GM13976 (cell line): Measurements from ENCODE around the gene TSPAN32.

Experiments
- DNase-seq: peaks from one replicate; pipeline ENCODE4 v3.0.0; 2012; ENCODE audit warnings: low spot score
- in situ Hi-C: fragments of 300-500 bp; cut with MboI; formaldehyde crosslinking; loops from one replicate; pipeline ENCODE4 v1.12.0; 2022; ENCODE audit warnings: low sequenced_read_pairs, mixed read lengths, inconsistent platforms; ENCODE audit not compliant: unreplicated experiment
- TF ChIP-seq, protein P1 (sequence below): IDR thresholded peaks from 2 replicates; pipeline ENCODE4 v1.5.1; 2012; ENCODE audit warnings: borderline replicate concordance, mild to moderate bottlenecking; ENCODE audit not compliant: insufficient read depth; ENCODE audit errors: extremely low read depth, missing control alignments, control extremely low read depth

The TSPAN32 gene

DNA sequence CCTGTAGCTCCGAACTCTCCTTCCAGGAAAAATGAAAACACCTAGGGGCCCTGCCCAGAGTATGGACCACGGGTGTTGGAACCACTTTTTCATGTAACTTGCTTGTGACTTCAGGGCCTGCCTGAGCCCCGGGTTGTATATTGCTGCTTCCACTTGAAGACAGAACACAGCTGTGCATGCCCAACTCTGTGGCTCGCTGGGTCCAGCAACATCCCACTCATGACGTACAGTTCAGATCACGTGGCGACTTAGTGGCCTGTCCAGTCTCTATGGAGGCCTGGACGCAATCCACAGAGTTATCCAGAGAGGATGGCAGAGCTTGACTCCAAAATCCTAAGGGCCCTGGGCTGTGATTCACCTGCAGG lies 6.9 kb upstream of the TSPAN32 start:
- TF ChIP-seq, protein P1, sequence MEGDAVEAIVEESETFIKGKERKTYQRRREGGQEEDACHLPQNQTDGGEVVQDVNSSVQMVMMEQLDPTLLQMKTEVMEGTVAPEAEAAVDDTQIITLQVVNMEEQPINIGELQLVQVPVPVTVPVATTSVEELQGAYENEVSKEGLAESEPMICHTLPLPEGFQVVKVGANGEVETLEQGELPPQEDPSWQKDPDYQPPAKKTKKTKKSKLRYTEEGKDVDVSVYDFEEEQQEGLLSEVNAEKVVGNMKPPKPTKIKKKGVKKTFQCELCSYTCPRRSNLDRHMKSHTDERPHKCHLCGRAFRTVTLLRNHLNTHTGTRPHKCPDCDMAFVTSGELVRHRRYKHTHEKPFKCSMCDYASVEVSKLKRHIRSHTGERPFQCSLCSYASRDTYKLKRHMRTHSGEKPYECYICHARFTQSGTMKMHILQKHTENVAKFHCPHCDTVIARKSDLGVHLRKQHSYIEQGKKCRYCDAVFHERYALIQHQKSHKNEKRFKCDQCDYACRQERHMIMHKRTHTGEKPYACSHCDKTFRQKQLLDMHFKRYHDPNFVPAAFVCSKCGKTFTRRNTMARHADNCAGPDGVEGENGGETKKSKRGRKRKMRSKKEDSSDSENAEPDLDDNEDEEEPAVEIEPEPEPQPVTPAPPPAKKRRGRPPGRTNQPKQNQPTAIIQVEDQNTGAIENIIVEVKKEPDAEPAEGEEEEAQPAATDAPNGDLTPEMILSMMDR: no peak
- DNase-seq: no peak
- in situ Hi-C loops: no loop called here

- no peak for DNase-seq
- in situ Hi-C loops: no loop called here
- TF ChIP-seq, protein P1: no peak
Measured at GRCh38 chr11:2295971-2296912, 5.6 kb upstream of the TSPAN32 start.

GRCh38 chr11:2296913-2297622 lies 4.7 kb upstream of the TSPAN32 start:
- in situ Hi-C loops: no loop called here
- TF ChIP-seq, protein P1: no peak
- DNase-seq: no peak

DNA sequence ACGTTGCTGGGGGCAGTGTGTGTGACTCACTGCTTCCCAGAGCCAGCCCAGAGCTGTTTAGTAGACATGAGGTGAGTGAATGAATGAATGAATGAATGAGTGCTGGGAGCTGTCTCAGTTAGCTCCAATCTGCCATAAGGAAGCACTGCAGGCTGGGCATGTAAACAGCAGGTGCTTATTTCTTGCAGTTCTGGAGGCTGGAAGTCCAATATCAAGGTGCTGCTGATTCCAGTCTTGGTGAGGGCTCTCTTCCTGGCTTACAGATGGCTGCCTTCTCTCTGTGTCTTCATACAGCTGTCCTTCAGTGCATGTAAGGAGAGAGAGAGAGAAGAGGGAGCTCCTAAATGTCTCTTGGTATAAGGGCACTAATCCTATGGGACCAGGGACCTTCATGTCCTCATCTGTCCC lies 4.2 kb upstream of the TSPAN32 start:
- no peak for DNase-seq
- TF ChIP-seq, protein P1: no peak
- in situ Hi-C loops: no loop called here

- in situ Hi-C loops: no loop called here
- TF ChIP-seq, protein P1: no peak
- DNase-seq: no peak
Measured at GRCh38 chr11:2298131-2298794, 3.5 kb upstream of the TSPAN32 start.
